Stimulated activated CD8-positive, alpha-beta memory T cell treated with anti-CD3 and anti-CD28 coated beads, Interleukin-15, amount 100 ng/mL, for 24 hours (primary cell): Measurements from ENCODE around the gene IFTAP.

Experiments
- DNase-seq: peaks from one replicate; pipeline ENCODE4 v3.0.0-alpha.2; 2020; ENCODE audit warnings: low read depth

The IFTAP gene

DNA sequence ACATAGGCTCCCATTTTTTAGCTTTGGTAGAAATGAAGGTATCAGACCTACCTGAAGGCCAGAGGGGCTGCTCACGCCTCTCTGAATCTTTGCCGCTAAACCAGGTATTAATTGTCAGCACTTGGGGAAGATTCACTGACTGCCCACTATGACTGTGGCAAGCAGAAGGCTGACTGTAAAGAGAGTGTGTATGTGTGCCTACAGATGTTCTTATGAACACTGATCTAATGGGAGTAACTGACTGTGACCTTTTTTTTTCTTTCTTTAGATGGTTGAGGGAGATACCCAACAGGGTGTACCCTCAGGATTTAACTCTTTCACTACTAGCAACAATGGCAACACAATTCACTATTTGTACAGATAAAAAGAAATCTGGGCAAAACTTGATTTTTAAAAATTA lies 3.7 kb downstream of the IFTAP start, which contains the start of gene RAG2:
TSS of gene RAG2 (minus strand) at position 186 of the 400 bp plus-strand sequence. CDS start 4,068 bp downstream, outside the sequence.
- no peak for DNase-seq

DNA sequence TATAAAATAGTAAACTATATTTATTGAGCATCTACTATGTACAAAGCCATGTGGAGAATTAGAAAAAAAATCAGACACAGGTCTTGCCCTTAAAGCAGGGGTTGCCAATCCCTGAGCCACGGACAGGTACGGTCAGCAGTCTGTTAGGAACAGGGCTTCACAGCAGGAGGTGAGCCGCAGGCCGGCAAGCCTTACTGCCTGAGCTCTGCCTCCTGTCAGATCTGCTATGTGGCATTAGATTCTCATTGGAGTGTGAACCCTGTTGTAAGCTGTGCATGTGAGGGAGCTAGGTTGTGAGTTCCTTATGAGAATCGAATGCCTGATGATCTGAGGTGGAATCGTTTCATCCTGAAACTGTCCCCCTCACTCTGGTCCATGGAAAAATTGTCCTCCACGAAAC lies 5.9 kb downstream of the IFTAP start:
- no peak for DNase-seq

DNA sequence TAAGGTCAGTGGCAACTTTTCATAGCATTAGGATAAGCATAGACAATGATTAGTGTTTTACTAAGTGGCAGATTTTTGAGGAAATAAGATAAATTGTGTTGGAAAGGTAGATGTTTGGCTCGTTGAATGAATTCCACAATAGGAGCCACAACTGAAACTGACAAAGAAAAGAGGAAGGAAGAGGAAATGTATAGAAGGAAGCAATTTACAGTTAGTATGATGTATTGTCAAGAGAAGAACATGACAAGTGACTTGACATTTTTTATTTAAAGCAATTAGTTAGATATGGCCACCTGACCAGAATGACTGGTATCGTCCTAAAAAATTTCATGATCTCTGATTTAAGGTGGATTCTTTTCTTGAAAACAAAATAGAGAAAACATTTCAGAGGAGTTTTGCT lies 6.9 kb downstream of the IFTAP start:
- no peak for DNase-seq

DNA sequence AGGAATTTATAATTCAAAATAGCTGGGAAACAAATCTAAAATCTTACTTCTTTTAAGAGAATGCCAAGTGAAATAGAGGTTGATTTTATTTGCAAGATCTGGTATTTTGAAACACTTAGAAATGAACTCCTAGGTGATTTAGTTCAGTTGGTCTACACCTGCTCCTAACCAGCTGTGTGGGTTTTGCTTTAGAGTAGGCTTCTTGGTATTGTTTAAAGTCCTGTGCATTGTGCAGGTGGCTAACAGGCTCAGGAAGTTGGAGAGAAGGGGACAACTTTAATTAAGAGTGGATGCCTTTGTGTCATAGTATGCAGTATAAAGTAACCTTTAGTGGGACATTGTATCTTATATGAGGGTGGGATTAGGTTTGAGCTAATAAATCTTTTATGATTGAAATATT lies 7.8 kb downstream of the IFTAP start:
- DNase-seq, result no peak

DNA sequence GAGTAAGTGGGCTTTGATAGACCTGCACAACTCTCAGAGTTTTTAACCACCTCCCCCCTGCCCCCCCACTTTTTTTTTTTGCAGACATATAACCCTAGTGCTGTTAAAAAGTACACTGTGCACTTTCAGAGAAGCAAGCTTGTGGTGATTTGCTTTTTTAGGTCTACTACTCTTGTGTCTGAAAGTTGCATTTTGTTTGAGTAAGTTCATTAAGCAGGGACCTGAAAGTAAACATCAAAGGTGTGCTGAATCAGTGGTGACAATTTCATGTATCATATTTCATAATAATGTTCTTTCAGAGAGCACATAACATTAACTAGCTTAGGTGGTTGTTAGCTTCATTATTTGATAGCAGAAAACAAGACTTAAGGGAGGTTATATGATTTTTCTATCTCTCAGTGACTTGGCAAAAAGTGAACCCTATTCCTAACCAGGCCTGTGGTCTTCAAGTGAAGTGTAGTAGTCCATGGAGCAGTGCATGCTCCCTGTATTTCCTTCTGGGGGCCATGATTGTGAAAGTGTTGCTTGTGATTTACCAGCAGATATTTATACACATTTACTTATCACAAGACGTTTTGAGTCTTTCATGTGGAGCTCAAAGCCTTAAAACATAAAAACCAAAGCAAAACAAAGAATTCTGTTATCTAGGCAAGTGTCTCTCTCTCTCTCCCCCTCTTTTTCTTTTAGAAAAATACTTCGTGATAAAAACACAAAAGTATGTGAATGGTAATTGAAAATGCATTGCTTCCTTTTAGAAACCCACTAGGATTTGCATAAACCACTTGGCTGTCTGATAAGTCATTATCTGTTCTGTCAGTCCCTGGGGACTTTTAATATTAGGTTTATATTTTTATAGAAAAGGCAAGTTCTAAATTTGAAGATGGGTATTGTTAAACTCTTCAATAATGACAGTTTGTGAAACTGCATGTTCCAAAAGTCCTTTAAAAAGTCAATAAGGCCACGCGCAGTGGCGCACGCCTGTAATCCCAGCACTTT lies 11.2 kb downstream of the IFTAP start:
- DNase-seq, result no peak

DNA sequence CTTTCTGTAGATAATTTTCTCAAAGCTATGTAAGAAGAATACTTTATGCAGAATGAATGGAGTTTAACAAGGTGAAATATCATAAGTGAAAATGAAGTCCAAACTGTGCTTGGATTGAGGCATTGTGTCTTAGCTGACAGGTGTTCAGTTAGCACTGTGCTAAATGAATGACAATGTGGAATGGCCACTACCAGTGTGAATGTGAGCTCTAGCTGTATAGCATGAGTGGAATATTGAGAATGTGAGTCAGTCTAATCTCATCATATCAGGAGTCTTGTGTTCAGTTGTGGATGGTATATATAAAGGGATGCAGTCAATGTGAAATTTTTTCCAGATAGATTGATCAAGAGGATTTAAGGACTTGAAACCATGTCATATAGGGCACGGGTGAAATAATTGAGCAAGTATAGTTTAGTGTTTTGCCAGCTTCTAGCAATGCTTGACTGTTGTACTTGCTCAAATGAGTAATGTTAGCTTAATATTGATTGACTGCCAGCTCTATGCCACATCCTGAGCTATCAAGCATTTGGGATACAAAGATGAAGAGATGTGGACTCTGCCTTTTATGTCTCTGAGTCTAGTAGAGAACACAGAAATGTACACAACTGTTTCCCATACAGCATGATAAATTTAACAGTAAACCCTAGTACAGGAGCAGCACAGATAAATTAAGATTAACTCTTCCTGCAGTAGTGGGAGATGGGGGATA lies 14.3 kb downstream of the IFTAP start:
- DNase-seq, result no peak

DNA sequence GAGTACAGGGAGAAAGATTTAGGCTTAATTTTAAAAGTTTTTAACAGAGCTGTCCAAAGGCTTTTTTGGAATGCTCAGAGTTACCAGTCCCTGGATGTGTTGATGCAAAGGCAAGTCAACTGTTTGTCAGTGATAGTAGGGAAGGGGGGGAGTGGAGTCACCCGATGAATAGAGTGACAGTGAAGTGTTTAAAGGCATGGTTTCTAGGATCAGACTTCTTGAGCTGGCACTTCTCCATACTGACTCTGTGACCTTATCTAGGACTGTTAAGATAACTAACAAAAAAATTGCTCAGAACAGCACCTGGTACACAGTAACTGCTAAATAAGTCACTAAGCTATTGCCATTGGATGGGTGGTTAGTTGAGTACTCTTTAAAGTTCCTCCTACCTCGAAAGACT lies 15.1 kb downstream of the IFTAP start:
- no peak for DNase-seq

DNA sequence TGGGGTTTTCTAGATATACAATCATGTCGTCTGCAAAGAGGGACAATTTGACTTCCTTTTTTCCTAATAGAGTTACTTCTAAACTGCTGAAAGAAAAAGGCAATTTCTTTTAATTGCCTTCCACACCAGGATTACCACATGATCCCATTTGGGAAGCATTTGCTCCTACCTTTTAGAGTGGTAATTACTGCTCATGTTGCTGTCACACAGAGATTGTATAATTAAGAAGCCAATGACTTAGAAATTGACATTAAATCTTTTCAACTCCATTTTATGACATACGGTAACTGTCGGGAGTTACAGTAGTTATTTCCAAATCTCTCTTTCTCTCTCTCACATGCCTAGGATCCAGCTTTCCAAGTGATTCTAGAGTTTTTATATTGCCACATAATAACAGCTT lies 21.5 kb downstream of the IFTAP start:
- DNase-seq, result no peak

DNA sequence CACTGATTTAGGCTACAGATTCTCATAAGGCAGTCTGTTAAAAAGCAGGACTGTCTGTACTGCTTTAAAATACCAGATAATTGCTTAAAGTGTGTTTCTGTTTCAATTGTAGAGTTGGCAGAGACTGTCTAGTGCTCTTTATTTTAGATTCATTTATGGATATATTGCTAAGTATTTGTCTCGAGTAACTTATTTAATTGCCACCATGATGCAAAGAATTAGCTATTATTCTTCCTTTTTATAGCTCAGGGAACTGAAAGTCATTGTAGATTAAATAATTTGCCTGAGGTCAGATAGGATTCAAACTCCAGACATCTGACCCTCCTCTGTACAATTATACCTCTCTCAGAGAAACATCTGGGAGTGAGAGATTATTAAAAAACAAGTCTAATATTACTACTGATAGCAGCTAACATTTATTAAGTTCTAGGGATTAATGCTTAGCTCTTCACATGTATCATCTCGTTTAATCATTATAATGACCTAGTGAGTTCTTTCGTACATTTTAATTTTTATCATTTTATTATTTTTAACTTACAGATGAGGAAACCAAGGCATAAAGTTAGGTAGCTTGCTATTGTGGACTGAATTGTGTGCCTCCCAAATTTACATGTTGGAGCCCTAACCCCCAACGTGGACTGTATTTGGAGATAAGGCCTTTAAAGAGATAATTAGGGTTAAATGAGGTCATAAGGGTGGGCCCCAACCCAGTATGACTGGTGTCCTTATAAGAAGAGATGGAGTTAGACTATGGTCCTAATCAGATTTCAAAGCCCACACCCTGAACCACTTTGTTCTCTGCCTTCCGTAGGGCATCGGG lies 23.5 kb downstream of the IFTAP start:
- DNase-seq, result no peak

DNA sequence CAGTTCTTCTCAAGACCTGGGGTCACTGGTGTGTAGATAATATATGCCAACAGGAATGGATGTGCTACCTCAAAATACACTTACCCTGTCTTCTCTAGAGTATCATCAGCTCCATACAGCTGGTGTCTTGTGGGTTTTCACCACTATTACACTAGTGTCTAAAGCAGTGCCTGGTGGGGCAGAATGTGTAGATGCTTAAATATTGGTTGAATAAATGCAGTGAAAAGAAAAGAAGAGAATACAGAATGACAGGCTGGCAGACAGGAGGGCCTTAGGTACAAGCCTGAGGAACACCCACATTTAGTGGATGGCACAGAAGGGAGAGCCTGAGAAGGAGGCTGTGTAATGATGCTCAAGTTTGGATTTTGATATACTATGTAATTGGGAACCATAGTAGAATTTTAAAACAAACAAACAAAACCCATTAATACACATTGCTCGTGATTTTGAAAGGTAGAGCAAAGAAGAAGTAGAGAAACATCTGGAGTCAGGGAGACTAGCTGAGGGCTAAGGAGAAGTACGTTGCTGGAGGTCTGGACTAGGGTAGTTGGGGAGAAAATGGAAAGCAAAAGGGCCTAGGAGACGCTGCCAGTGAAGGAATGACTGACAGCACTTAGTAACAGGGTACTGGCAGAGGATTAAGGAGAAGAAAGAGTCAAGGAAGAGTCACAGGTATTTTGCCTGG lies 24.2 kb downstream of the IFTAP start:
- no peak for DNase-seq

DNA sequence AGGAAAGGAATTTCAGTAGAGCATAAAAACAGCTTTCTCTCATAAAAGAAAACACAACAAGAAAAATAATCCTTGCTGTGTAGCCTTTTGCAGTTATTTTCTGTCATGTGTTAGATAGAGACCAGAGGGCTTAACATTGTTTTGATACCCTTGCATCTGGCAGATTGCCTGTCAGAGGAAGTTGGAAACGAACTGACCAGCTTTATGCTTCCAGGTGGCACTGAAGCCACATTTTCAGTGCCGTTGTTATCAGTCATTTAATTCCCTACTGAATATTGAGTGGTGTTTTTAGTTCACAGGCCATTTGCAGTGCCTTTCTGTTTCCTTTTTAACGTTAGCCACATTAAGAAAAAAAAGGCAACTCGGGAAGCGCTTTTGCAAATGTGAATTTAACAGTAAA lies 25.2 kb downstream of the IFTAP start:
- DNase-seq, result no peak

DNA sequence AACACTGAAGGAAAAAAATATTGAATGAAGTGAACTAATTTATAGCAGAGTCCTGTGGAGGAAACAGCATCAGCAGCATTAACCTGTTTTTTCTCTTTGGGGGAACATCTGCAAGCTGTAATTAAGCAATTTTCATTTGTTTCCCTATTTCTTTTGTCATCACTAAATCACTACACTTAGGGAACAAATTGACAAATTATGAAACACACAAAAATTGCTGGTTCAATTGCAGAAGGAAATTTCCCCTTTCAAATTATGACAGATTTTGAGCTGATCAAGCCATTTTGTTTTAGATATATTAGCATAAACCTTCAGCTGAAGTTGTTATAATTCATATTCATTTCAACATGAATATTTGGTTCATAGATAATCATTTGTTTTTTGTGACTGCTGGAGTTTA lies 25.9 kb downstream of the IFTAP start:
- DNase-seq, result no peak

DNA sequence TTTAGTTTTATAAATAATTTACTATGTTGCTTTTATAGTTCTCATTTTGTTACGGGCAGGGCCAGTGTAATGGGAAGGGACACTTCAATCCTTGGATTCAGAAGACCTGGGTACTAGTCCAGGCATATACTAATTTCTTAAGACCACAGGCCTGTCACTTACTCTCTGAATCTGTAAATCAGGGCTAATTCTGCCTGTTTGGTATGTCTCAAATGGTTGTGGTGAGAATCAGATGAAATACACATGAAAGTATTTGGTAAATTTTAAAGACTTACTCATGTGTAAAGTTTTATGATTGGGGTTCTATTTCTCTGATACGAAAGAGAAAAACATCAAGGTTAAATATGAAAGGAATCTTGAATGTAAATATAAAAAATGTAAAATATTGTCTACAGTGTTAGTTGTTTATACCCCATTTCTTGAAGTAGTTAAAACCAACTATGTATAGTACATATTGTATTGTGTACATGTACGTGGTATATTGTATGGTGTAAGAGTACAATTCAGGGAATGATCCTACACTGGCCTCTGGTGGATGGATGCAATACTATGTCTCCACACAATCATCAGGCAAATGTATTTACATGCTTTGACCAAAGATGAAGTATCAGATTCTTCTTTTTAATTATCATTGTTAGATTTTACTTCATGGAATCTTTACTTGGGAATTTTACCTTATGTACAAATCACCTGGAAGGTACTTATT lies 28.3 kb downstream of the IFTAP start:
- DNase-seq, result no peak

DNA sequence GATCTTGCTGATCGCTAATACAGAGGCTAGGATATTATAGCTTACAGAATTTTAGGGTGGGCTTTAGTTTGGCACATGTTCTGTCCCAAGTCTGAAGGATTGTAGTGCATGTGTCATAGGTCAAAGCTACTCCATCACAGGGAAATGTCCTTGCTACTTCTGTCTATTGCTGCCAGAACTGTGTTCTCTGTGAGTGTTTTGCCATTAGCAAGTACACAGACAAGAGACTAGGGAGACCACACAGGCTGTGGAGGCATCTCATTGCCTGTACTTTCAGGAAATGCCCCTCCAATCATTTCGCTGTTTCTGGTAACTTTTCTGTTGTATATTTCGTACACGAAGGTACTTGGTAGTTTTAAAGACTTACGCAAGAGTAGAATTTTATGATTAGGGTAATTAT lies 29.2 kb downstream of the IFTAP start:
- no peak for DNase-seq

DNA sequence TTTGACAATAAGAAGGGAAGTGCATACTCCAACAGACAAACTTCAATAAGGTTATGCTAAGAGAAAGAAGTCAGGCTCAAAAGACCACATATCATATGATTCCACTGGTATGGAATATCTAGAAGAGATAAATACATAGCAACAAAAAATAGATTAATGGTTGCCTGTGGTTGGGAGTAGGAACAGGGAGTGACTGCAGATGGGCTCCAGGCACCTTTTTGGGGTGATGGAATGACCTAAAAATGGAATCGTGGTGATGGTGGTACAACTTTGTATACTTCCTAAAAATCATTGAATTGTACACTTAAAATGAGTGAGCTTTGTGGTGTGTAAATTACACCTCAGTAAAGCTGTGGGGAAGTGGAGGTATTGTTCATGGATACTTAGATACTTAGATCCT lies 32.7 kb downstream of the IFTAP start:
- DNase-seq, result no peak

DNA sequence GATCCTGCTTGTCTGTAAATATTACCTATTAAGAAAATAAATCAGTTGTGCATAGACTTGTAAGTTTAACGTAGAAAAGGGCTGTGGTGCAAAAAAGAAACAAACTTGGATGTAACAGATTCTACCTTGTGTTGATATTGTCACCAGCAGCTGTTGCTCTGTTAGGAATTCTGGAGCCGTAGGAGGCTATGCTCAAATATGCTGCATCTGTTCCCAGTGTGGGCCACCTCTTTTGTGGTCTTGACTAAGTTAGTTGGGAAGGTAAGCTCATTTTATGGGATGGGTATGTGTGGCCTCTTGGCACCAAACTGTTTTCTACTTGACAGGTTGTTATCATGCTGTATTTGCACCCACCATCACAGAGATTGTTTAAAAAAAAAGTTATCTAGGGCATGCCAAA lies 33.2 kb downstream of the IFTAP start:
- no peak for DNase-seq

DNA sequence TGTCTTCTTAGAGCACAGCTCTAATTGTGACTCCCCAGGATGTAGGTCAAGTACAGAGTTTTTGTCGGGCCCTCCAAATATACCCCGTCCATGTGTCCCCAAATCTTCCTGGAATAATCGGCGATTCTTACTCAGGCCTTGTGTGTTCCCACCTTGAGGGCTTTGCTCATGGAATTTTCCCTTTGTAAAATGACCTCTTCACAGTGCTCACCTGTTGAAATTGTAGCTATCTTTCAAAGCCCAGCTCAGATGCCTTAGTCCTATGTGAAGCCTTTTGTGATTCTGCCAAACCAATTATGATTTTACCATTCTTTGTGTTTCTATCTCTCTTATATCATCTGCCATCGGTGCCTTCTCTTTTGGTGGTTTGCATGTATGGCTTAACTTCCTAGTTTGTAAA lies 33.8 kb downstream of the IFTAP start:
- DNase-seq, result no peak

DNA sequence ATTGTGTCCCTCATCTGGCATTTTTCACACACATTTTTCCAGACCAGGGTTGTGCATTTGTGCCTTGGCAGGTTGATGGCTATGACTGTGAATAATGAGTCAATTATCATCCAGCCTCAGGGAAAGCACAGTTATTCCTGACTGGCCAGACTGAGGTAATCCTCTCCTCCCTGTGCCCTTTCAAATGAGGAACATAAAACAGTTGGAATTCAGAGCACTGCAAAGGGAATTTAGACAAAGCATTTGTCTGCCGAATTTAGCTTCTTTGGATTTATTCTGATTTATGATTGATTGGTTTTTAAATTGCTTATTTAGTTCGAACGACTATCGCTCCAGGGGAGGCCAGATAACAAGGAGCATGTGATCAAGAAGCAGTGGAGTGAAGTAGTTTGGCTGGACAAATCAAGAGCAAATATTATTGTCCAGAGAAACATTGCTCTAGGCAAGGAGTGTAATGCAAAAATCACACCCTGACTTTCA lies 34.5 kb downstream of the IFTAP start:
- no peak for DNase-seq

DNA sequence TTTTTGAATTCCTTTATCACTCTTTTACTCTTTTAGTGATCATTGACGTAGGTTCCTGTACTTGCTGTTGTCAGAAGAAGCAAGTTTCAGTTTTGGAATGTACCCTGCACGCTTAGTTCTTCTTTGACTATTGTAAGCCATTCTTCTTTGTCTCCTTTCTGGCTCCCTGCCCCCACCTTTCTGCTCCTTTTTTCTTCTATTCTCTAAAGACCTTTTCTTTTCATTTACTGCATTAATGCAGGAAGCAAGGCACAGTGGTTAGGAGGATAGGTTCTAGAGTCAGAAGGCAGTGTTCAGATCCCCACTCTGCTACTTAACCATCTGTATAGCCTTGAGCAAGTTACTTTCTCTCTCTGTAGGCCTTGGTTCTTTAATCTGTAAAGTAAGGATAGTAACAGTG lies 37.5 kb downstream of the IFTAP start:
- no peak for DNase-seq

DNA sequence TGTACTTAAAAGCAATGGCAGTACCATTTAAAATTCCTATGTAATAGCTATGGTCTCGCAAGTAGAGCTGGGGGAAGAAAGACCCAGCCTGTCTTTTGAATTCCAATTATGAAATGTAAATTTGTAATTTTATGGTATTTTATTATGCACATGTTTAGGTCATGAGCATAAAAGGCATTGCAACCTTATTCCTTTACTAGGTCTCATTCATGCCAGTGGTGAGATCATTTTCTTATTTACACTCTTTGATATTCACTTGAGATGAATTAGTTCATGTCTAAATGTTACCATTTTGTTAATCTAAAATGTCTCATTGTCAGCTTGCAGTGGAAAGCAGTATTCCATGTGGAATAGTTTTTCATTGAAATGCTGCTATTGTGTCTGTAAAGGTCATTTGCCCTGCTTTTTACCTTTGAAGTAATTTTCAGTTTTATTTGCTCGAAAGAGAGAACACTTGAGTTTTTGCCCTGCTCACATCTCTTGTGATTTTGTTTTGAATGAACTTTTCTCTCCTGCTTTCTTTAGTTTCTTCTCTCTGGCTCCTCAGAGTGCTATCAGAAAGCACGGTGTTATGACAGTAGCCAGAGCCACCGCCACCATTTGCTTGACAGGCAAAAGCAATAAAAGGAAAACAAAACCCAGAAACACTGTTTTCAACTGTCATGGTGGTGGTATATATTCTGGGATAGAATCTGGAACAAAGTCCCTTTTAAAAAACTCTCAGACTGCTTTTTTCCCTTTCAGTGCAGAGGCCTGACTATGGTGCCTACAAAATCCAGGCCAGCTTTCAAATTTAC lies 41.0 kb downstream of the IFTAP start:
- no peak for DNase-seq
